Calu3 (cell line): ENCODE data around the gene NUDT6. TPM values are rescaled to one million over a fixed set of nuclear protein-coding genes. Genes with fewer than 3 reads are reported as not detected.
A peak's percentile ranks its signal among the peaks of the same experiment; 100 is the strongest.

Source experiments
- BruUV-seq: library from RNA; stranded (reverse); fragments of 400-500 nt; replicated peaks from 2 replicates; lab custom pipeline; 2021; lab: Mats Ljungman, UMichigan
- CTCF ChIA-PET: fragments of 300-600 bp; sonication (Branson Sonifier 250); formaldehyde crosslinking; loops from one replicate; lab custom pipeline; 2022; ENCODE audit warnings: antibody characterized with exemption; lab: Charles Lee
- DNase-seq: peaks from one replicate; pipeline ENCODE4 v3.0.0; 2022
- H3K27ac Mint-ChIP-seq: one replicate; pipeline ENCODE4 v1.8.0; 2022; ENCODE audit warnings: mixed read lengths; ENCODE audit not compliant: unreplicated experiment
- H3K27me3 Mint-ChIP-seq: one replicate; pipeline ENCODE4 v1.8.0; 2022; ENCODE audit warnings: mixed read lengths; ENCODE audit not compliant: unreplicated experiment
- H3K36me3 Mint-ChIP-seq: one replicate; pipeline ENCODE4 v1.8.0; 2022; ENCODE audit warnings: mild to moderate bottlenecking, moderate library complexity, mixed read lengths; ENCODE audit not compliant: insufficient read depth, unreplicated experiment
- H3K4me1 Mint-ChIP-seq: one replicate; pipeline ENCODE4 v1.8.0; 2022; ENCODE audit warnings: mild to moderate bottlenecking, low read depth, mixed read lengths; ENCODE audit not compliant: unreplicated experiment
- H3K4me3 Mint-ChIP-seq: one replicate; pipeline ENCODE4 v1.8.0; 2022; ENCODE audit warnings: mild to moderate bottlenecking, low read depth, moderate library complexity, mixed read lengths; ENCODE audit not compliant: unreplicated experiment
- H3K9me3 Mint-ChIP-seq: one replicate; pipeline ENCODE4 v1.8.0; 2022; ENCODE audit warnings: low read depth, mixed read lengths; ENCODE audit not compliant: unreplicated experiment
- CTCF ChIP-seq: fragments of 200-600 bp; IDR thresholded peaks from one replicate; pipeline ENCODE4 v1.8.0; 2022; ENCODE audit warnings: antibody characterized with exemption; ENCODE audit not compliant: unreplicated experiment
- intact Hi-C: fragments of 100-400 bp; cut with micrococcal nuclease; formaldehyde crosslinking; loops from one replicate; pipeline ENCODE4 v1.10.0; 2022; ENCODE audit not compliant: unreplicated experiment
- total RNA-seq: library from RNA; stranded (reverse); gene quantifications from 2 replicates; pipeline ENCODE4 v1.2.3, GENCODE V29; 2022

Gene NUDT6
- total RNA-seq, 1 experiment from 2014 or later: 5.4 TPM

DNA sequence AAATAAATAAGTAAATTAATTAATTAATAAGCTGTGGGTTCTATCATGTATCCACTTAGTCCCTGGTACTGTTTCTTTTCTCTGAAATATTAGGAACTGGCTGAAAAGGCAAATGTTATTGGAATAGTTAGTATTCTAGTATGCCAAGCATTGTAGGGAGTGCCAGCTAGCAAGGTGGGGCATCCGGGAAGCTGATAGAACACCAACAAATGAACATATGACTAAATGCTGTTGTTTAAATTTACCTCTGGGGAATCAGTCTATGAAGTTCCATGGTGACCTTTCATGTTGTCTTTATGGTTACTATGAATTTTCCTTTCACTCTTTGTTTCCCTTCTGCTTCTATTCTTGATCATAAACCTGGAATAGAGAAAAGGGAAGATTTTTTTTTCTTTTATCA is 32.7 kb downstream of the NUDT6 start:
- Mint-ChIP-seq H3K9me3 (no peaks in the 10 kb centered on the region), H3K27ac (peak overlapping the region; percentile 27), H3K4me1 (peaks cover 12% of the 10 kb centered on the region), H3K4me3 (no peak overlapping the region), H3K36me3 (no peaks in the 10 kb centered on the region), H3K27me3 (no peaks in the 10 kb centered on the region)
- BruUV-seq: no TSS peak
- intact Hi-C loops: loop anchor here (1.0 to 10.0 kb wide), 3 partner anchors 9 to 105 kb away; no protein-coding TSS in a partner anchor
- TF ChIP-seq CTCF: no peak
- DNase-seq: peak; percentile 17
- CTCF ChIA-PET: no interaction called here

GRCh38 chr4:122884499-122884898 is 37.9 kb downstream of the NUDT6 start:
- intact Hi-C loops: no loop called here
- no peaks in the 10 kb centered on the region for H3K27me3 Mint-ChIP-seq
- TF ChIP-seq CTCF: no peak
- peaks cover 6% of the 10 kb centered on the region for H3K9me3 Mint-ChIP-seq
- CTCF ChIA-PET: no interaction called here
- H3K4me3 Mint-ChIP-seq: no peak overlapping the region
- H3K36me3 Mint-ChIP-seq: peaks cover 14% of the 10 kb centered on the region
- DNase-seq: no peak
- H3K27ac Mint-ChIP-seq: no peak overlapping the region
- H3K4me1 Mint-ChIP-seq: peaks cover 12% of the 10 kb centered on the region
- BruUV-seq: no TSS peak

GRCh38 chr4:122882857-122883735 is 39.3 kb downstream of the NUDT6 start:
- H3K36me3 Mint-ChIP-seq: peaks cover 16% of the 10 kb centered on the region
- no peak for DNase-seq
- CTCF ChIA-PET: no interaction called here
- intact Hi-C loops: no loop called here
- peaks cover 11% of the 10 kb centered on the region for H3K4me1 Mint-ChIP-seq
- TF ChIP-seq CTCF: no peak
- BruUV-seq: no TSS peak
- H3K9me3 Mint-ChIP-seq: peaks cover 9% of the 10 kb centered on the region
- H3K27me3 Mint-ChIP-seq: no peaks in the 10 kb centered on the region
- H3K4me3 Mint-ChIP-seq: no peak overlapping the region
- no peak overlapping the region for H3K27ac Mint-ChIP-seq

DNA sequence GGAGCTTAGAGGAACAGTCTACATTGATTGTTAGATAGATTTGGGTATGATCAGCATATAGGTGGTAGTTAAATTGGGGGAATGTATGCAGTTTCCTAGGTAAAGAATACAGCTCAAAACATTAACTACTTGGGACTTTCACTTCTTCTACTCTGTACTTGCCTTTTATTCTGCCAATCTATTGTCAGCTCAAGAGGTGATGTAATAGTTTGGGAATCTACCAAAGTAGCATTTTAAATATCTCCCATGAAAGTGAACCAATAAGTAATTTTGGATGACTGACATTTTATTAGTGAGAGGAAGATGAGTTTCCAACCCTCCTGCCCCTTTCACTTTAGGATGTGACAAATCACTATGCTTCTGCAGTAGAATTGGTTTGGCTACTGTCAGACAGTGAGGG is 43.4 kb downstream of the NUDT6 start:
- DNase-seq: no peak
- intact Hi-C loops: no loop called here
- no peak overlapping the region for H3K4me3 Mint-ChIP-seq
- BruUV-seq: no TSS peak
- TF ChIP-seq CTCF: no peak
- H3K27me3 Mint-ChIP-seq: no peaks in the 10 kb centered on the region
- peaks cover 16% of the 10 kb centered on the region for H3K36me3 Mint-ChIP-seq
- H3K4me1 Mint-ChIP-seq: peaks cover 16% of the 10 kb centered on the region
- CTCF ChIA-PET: no interaction called here
- no peak overlapping the region for H3K27ac Mint-ChIP-seq
- peaks cover 9% of the 10 kb centered on the region for H3K9me3 Mint-ChIP-seq
